Activated T-helper 1 cell treated with anti-CD3 and anti-CD28 coated beads, Interleukin-2, amount 50 U/mL, for 16 hours (primary cell): ENCODE data around the gene CSDE1.
A peak's percentile ranks its signal among the peaks of the same experiment; 100 is the strongest.
"Not testable (repeated sequence)": the region's sequence is repeated elsewhere in the genome, so short reads cannot be mapped to it uniquely, and the experiment has no call there.

Experiments used
- DNase-seq, 2 donors: peaks; one replicate each; pipeline ENCODE4 v3.0.0-alpha.2; 2020; ENCODE audit warnings: low read depth in 1 of 2, low spot score in 1 of 2

Gene CSDE1

DNA sequence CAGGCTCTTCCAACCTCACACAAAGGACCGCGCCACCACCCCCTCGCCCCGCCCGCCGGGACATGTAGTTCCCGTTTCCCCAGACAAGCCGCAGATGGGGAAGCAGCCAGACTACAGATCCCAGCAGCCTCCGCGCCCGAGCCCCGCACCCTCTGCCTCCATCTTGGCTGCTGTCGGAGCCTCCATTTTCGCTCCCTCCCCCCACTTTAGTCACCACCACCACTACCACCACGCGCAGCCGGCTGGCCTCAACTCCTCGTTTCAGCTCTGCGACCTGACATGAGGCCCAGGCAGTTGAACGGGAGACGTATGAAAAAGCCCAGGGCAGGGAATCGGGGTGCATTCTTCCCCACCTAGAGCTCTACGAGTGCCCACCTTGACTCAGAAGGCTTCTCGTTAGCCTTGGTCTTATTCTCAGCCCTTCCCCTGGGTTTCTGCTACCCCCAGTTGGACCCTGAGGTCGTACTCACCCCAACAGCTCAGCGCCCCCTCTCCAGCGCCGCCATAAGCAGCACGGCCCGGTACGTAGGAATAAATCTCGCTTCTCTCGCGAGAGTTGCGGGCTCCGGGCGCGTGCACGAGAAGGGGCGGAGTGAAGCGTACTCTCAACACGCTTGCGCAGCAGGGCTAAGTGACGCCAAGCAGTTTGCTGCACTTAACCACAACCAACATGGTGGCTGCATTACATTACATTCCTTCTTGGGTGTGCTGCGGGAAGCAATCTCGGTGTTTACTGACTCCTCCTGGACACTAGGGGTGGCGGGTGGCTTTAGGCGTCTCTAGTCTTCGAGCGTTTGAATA is at the start of gene CSDE1:
Gene CSDE1, minus strand, starts transcription at position 530 of the 801 bp plus-strand sequence. CDS start 18,094 bp downstream, outside the sequence.
- DNase-seq: peak; percentile 93 to 94

DNA sequence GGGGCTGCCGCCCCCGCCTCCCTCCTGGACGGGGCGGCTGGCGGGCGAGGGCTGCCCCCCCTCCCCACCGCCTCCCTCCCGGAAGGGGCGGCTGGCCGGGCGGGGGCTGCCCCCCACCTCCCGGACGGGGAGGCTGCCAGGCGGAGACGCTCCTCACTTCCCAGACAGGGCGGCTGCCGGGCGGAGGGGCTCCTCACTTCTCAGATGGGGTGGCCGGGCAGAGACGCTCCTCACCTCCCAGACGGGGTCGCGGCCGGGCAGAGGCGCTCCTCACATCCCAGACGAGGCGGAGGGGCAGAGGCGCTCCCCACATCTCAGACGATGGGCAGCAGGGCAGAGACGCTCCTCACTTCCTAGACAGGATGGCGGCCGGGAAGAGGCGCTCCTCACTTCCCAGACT is 46.7 kb upstream of the CSDE1 start:
- not testable (repeated sequence) for DNase-seq

DNA sequence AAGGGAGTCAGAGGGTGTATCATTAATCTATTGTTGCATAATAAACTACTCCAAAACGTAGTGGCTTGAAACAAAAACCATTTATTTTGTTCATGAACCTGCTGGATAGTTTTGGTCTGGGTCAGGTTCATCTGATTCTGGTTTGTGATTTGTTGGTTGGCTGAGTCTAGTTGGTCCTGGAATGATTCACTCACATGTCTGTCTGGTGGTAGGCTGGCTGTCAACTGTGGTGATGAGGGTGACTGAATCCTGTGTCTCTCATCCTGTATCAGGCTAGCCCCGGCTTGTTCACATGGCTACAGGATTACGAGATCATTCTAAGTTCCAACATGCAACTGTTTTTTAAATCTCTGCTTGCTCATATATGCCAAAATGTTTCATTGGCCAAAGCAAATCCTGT is 45.2 kb upstream of the CSDE1 start:
- DNase-seq: no peak

DNA sequence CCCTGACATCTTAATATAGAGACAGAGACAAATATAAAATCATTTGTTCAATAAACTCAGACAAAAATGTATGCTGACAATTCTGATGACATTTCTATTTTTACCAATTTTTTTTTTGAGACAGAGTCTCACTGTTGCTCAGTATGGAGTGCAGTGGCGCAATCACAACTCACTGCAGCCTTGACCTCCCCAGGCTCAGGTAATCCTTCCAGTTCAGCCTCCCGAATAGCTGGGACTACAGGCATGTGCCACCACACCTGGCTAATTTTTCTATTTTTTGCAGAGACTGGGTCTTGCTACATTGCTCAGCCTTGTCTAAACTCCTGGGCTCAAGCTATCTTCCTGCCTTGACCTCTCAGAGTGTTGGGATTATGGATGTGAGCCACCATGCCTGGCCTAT is 36.3 kb upstream of the CSDE1 start:
- no peak for DNase-seq

DNA sequence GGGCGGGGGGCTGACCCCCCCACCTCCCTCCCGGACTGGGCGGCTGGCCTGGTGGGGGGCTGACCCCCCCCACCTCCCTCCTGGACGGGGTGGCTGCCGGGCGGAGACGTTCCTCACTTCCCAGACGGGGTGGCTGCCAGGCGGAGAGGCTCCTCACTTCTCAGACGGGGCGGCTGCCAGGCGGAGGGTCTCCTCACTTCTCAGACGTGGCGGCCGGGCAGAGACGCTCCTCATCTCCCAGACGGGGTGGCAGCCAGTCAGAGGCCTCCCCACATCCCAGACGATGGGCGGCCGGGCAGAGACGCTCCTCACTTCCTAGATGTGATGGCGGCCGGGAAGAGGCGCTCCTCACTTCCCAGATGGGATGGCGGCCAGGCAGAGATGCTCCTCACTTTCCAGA is 32.8 kb upstream of the CSDE1 start:
- DNase-seq: not testable (repeated sequence)

DNA sequence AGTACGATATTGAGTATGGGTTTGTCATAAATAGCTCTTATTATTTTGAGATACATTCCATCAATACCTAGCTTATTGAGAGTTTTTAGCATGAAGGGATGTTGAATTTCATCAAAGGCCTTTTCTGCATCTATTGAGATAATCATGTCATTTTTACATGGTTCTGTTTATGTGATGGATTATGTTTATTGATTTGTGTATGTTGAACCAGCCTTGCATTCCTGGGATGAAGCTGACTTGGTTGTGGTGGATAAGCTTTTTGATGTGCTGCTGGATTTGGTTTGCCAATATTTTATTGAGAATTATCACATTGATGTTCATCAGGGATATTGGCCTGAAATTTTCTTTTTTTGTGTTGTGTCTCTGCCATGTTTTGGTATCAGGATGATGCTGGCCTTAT is 28.7 kb upstream of the CSDE1 start:
- not testable (repeated sequence) for DNase-seq

DNA sequence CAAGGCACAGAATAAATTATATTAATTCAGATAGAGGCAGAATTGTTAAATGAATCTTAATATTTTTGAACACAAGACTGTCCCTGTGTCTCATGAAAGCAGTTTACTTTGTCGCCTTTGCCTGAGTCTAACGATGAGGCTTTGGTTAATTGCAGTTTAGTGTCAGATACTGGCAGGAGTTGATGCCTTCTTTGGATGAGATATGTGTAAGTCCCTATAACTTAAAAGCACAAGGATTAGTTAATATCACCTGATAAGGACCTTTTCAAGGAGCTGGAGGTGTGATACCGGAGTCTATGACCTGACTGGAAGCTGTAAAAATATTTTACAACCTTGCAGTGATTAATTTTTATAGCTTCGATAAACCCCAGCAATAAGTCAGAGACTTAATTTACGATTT is 24.7 kb upstream of the CSDE1 start:
- DNase-seq: no peak

DNA sequence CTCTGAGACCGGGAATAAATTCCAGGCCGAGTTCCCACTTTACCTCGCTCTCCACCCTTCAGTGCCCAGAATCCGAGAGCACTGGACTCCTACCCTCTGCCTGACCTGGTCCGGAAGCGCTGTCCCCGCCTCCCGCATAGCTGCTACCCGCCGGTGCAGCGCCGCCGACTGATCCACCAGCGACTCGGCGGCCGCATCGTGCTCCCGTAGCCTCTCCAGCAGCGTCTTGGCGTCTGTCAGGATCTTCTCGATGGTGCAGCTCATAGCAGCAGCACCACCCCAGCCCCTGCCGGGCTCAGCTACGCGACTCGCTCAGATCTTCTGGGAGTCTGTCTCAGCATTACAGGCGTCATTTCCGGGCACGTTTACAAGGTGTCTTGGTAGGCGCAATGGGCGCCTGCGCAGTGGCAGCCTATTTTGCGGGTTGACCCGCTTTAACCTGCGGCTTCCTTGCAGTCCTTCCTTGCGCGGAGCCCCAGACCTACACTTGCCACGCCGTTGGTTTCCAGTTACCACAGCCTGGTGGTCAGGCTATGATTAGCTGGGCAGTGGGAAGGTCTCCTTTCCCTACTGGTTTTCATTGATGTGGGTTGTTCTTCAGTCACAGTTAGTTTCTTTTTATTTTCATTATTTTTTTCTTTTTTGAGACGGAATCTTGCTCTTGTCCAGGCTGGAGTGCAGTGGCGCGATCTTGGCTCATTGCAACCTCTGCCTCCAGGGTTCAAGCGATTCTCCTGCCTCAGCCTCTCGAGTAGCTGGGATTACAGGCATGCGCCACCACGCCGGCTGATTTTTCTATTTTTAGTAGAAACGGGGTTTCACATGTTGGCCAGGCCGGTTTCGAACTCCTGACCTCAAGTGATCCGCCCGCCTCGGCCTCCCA is 22.8 kb upstream of the CSDE1 start, which contains the start of gene SIKE1:
Gene SIKE1, minus strand, starts transcription at position 342 of the 883 bp plus-strand sequence. Its CDS starts 78 bp downstream, at position 264.
- DNase-seq: peak; percentile 85 to 86

DNA sequence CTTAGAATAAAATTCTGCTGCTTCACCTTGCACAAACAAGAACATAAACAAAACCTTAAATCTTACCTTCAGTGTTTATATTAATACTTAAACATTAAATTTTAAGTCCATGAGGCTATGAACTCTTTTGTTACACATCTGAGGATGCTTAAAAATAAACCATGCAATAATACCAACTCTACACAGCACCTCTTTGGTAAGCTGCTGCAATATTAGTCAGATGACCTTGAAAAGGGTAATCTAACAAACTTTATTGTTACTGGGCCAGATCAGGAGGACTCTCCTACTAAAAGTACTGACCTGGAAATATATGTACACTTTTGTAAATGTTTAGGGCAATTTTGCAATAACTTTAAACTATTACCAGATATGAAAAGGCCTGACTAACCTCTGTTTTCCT is 21.9 kb upstream of the CSDE1 start:
- no peak for DNase-seq

DNA sequence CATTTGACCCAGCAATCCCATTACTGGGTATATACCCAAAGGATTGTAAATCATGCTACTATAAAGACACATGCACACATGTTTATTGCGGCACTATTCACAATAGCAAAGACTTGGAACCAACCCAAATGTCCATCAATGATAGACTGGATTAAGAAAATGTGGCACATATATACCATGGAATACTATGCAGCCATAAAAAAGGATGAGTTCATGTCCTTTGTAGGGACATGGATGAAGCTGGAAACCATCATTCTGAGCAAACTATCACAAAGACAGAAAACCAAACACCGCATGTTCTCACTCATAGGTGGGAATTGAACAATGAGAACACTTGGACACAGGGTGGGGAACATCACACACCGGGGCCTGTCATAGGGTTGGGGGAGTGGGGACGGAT is 18.9 kb upstream of the CSDE1 start:
- DNase-seq: not testable (repeated sequence)

DNA sequence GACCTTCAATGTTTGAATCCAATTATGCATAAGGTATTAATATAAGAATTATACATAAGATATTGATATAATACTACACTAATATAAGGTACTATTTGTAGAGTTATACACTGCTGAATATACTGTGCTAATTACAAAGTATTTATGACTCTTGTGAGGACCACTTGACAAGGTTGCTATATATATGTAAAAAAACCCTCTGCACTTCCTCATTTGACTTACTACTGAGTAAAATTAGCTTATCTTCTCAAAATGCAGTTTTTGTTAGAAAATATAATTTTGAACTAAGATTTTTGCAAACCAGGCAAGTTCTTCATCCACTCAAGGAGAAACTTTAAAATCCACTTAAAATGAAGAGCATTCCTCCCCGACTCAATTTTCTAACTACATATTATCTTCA is 14.2 kb upstream of the CSDE1 start:
- no peak for DNase-seq

DNA sequence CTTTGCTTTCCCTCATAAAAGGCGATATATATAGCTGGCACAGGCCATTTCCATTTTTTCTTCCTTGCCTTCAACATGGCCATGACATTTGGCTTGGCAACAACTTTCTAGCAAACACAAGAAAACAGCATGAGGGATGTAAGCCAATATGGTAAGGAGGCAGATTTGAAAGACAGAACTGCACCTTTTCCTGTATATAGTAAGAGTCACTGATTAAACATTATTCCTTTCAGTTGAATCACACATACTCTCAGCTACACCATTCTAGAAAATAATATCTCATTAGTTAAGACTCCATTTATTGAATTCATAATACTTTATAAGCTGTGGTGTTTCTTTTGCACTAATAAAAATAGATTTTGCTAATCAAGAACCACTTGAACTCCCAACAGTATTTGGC is 13.2 kb upstream of the CSDE1 start:
- DNase-seq: no peak

DNA sequence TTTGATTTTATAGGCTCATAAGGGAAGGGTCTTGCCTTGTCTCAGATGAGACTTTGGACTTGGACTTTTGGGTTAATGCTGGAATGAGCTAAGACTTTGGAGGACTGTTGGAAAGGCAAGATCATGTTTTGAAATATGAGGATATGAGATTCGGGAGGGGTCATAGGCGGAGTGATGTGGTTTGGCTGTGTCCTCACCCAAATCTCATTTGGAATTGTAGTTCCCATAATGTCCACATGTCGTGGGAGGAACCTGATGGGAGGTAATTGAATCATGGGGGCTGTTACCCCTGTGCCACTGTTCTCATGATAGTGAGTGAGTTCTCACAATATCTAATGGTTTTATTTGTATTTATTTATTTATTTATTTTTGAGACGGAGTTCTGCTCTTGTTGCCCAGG is 6.9 kb upstream of the CSDE1 start:
- no peak for DNase-seq

DNA sequence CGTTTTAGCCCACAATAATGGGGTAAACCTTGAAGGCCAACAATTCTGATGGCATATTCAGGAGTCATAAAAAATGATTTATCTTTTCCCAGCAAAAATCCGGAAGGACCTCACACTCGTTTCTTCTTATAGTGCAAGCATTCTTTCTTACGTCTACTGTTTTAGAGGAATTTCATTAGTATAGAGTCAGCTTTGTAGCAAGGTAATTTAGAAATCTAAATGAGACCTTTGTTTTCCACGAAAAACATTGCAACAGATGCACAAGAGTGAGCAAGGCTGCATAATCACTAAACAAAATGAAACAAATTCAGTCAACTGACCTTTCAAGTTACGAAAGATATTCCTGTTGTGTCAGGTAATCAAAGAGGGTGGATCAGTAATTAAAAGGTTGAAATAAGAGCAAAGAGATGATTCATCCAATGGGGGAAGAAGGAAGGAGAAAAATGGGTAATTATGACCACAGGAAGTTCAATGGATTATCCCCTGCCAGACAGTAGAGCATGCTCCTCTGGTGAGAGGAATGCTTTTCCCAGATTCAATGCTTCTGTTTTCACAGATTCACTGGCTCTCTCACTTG is 560 bp upstream of the CSDE1 start:
- DNase-seq: no peak

DNA sequence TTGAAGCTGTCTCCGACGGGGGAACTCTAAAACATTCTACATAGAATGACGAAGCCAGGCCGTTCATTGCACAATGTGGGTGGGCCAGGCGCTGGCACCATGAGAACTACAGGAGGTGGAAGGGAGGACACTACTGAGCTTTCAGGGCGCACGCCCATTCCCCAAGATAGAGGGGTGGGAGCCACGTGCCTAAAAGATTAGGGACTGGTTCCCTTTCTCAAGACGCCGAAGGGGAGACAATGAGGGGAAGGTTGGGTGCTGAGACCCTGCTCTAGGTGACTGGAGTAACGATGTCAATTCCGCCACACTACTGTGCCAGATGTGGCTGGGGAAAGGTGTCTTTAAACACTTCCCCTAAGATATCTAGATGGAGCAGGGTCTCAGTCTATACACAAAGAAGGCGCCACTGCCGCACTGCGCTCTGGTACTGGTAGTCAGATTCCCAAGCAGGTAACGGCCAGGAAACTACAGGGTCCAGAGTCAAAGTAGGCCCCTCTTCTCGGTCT is 782 bp downstream of the CSDE1 start:
- no peak for DNase-seq

DNA sequence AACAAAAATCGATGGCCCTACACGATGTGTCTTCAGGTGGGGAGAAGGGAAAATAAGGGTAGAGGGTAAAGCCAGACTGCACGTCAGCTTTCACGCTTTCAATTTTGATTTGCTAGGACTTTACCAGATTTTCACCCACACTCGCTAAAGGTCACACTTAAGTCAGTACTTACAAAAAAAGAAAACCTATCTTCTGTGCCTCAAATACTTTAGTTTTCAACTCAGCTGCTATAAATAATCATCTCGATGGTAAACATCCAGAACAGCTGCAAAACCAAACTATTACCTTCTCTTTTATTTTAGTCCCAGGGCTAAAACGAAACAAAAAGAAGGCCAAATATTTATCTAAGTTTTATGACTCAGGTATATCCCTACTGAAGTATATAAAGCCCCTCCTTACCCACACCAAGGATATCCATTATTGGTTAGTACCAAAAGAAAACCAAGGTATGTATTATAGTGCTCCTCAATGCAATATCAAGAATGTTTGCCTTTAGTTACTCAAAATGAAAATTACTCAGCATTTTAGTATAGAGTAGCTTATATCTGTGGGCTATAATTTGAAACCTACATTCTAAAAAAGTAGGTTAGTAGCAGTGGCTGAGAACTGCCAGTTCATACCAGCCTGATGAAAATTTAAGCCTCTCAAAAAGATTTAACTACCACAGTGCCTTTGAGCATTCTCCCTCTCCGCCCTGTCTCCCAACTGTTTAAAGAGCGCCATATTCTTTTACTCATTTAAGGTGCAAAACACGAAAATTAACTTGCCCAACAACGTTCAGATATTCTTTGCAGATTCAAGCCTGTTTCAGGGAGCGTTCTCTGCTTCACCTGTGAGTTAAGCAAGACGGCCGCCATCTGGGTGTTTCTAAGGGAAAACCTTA is 1.5 kb downstream of the CSDE1 start:
- no peak for DNase-seq

DNA sequence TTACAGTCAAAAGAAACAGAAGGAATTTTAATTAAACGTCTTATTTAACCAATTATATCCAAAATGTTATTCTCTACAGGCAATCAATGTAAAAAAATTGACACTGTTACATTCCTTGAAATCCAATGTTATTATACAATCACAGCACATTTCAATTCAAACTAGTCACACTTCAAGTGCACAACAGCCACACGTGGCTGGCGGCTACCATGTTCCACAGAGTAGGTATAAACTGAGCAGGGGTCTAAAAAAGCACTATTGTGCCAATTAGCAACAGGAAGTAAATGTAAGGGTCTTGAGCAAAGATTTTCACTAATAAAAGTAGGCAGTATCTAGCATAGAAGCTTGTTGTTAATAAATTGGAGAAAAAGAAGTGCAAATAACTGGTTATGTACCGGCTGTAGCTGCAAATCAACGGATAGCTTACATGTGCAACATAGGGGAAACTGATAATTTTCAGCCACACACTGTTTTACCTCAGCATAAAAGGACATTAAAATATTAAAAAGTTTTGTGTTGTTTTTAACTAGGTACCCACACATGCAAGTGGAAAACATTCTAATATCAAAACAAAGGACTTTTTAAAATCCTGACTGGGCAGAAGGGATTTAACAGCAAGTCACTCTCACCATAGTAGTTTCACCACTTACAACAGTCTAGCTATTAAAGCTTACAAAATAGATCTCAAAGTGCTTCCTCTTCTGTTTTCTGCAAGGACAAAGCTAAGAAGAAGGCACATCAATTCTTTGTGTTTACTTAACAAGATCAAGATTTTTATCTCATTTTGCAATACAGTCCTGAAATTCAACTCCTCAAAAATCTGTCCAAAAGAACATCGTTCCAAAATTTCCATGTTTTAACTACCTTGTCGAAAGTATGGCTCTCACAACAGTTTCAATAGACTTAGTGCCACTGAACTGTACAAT is 2.5 kb downstream of the CSDE1 start:
- DNase-seq: no peak

DNA sequence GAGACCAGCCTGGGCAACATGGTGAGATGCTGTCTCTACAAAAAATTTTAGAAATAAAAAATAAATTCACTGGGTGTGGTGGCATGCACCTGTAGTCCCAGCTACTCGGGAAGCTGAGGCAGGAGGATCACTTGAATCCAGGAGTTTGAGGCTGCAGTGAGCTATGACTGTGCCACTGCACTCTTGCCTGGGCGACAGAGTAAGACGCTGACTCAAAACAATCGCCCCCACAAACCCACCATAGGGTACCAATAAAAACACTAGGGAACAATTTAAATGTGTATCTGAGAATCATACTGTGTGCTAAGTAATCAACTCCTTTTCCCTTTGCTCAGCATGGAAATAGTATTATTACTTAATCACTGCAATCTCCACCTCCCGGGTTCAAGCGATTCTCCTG is 4.1 kb downstream of the CSDE1 start:
- not testable (repeated sequence) for DNase-seq

DNA sequence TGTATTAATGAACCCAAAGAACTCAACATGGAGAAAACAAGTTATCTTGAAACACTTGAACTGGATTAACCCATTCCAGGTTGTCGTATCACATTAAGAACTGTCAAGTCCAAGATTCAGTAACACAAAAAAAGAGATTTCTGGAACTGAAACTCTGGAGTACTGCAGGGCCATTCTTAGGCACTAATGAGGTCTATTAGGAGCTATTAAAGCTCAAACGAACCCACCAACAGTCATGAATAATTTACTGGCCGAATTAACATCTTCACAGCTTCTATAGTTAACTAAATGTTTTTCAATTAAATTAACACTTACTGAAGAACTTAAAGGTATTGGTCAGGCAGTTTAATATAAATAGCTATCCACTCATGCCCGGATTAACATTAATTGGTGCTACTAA is 4.6 kb downstream of the CSDE1 start:
- DNase-seq: no peak
